K562 (cell line): ENCODE results near the gene NUP43. TPM values are rescaled to one million over a fixed set of nuclear protein-coding genes. Genes with fewer than 3 reads are reported as not detected.

Source experiments
- ARHGAP35 ChIP-seq: fragments of 450-650 bp; IDR thresholded peaks from 2 replicates; pipeline ENCODE4 v1.6.1; 2018; ENCODE audit not compliant: partially characterized antibody
- ETV5 ChIP-seq: sonication (generic); formaldehyde crosslinking; IDR thresholded peaks from 2 replicates; pipeline ENCODE4 v1.4.0; 2020; ENCODE audit warnings: low read depth, mild to moderate bottlenecking, missing genetic modification reagents
- EWSR1 ChIP-seq: fragments of 450-650 bp; IDR thresholded peaks from 2 replicates; pipeline ENCODE4 v1.6.1; 2018; ENCODE audit warnings: borderline replicate concordance, mild to moderate bottlenecking, low read depth, moderate library complexity; ENCODE audit not compliant: partially characterized antibody
- HDAC1 ChIP-seq, 2 experiments: fragments of 450-650 bp; IDR thresholded peaks; 2 replicates each; pipeline ENCODE4 v1.6.1; 2016 to 2017; ENCODE audit warnings: inconsistent platforms in 1 of 2, mild to moderate bottlenecking in 1 of 2, moderate library complexity in 1 of 2
- HDAC8 ChIP-seq: fragments of 450-650 bp; IDR thresholded peaks from 2 replicates; pipeline ENCODE4 v1.6.1; 2016; ENCODE audit warnings: mild to moderate bottlenecking, missing genetic modification characterization, moderate library complexity, missing compliant biosample characterization
- HMG20A ChIP-seq: fragments of 450-650 bp; formaldehyde crosslinking; conservative IDR thresholded peaks from 2 replicates; pipeline ENCODE4 v1.4.0; 2020; ENCODE audit warnings: mild to moderate bottlenecking, mixed read lengths
- HNRNPK ChIP-seq: fragments of 200-400 bp; formaldehyde crosslinking; IDR thresholded peaks from one replicate; pipeline ENCODE4 v1.6.1; 2018; ENCODE audit warnings: mild to moderate bottlenecking, low read depth, low read length; ENCODE audit not compliant: poor library complexity, severe bottlenecking
- KLF16 ChIP-seq: IDR thresholded peaks from 2 replicates; pipeline ENCODE4 v1.6.1; 2016; ENCODE audit warnings: antibody characterized with exemption
- MECOM ChIP-seq: fragments of 250-450 bp; sonication (Bioruptor Pico); IDR thresholded peaks from 2 replicates; pipeline ENCODE4 v1.8.0; 2022; ENCODE audit warnings: inconsistent platforms
- RAD21 ChIP-seq, 2 experiments: fragments of 250-450 bp in 1 of 2; fragments of 450-650 bp in 1 of 2; sonication (Bioruptor Pico) in 1 of 2; formaldehyde crosslinking in 1 of 2; IDR thresholded peaks in 1 of 2; conservative IDR thresholded peaks in 1 of 2; 2 replicates each; pipeline versions ENCODE4 v1.4.0 to v1.8.0; 2020 to 2022; ENCODE audit warnings: mild to moderate bottlenecking in 2 of 2, moderate library complexity in 1 of 2
- RBM17 ChIP-seq: fragments of 200-400 bp; formaldehyde crosslinking; IDR thresholded peaks from 2 replicates; pipeline ENCODE4 v1.6.1; 2017; ENCODE audit warnings: low read depth, mild to moderate bottlenecking, low read length, borderline replicate concordance
- RUNX1 ChIP-seq: sonication (generic); IDR thresholded peaks from 2 replicates; pipeline ENCODE4 v1.6.1; 2016; ENCODE audit warnings: antibody characterized with exemption, low read depth
- SNIP1 ChIP-seq: fragments of 450-650 bp; IDR thresholded peaks from 2 replicates; pipeline ENCODE4 v1.7.1; 2017; ENCODE audit warnings: low read depth, mild to moderate bottlenecking
- TCF7 ChIP-seq: sonication (generic); IDR thresholded peaks from 2 replicates; pipeline ENCODE4 v1.6.1; 2016; ENCODE audit warnings: antibody characterized with exemption, borderline replicate concordance
- ZNF232 ChIP-seq: sonication (generic); formaldehyde crosslinking; IDR thresholded peaks from 2 replicates; pipeline ENCODE4 v1.8.0; 2022; ENCODE audit warnings: mild to moderate bottlenecking, missing genetic modification reagents
- ZNF354B ChIP-seq: fragments of 250-450 bp; sonication (Bioruptor Pico); IDR thresholded peaks from 2 replicates; pipeline ENCODE4 v1.4.0; 2020
- polyA plus RNA-seq, 8 experiments: library from polyadenylated mRNA; depleted of rRNA in 4 of 8; stranded (reverse) in 5 of 8; unstranded in 3 of 8; fragments of >200 nt; fragmentation: Nextera tagmentation in 2 of 8; fragmentation: Illumina TruSeq in 1 of 8; extraction: Ambion mirVana in 2 of 8; extraction: Trizol in 1 of 8; gene quantifications; 2 replicates each; pipeline versions ENCODE4 v1.2.1 to v1.2.3, GENCODE V29; 2011 to 2014; ENCODE audit warnings: inconsistent platforms in 1 of 8, missing spikeins in 1 of 8
- total RNA-seq, 7 experiments: library from RNA; depleted of rRNA in 6 of 7; stranded (reverse); fragments of >200 nt in 6 of 7; fragmentation: Illumina TruSeq in 2 of 7; extraction: Trizol in 2 of 7; gene quantifications; 2 replicates each; pipeline versions ENCODE4 v1.2.1 to v1.2.3, GENCODE V29; 2011 to 2021; ENCODE audit warnings: low replicate concordance in 1 of 7
- TF ChIP-seq, protein P1 (sequence below): fragments of 200-800 bp; sonication (Bioruptor generic); IDR thresholded peaks from 2 replicates; pipeline ENCODE4 v1.6.1; 2016; ENCODE audit warnings: missing genetic modification characterization, missing compliant biosample characterization
- TF ChIP-seq, protein P2 (sequence below): sonication (generic); formaldehyde crosslinking; IDR thresholded peaks from 2 replicates; pipeline ENCODE4 v1.8.1; 2023; ENCODE audit warnings: missing genetic modification reagents, mild to moderate bottlenecking, borderline replicate concordance
- TF ChIP-seq, protein P3 (sequence below): IDR thresholded peaks from 2 replicates; pipeline ENCODE4 v1.6.1; 2011; ENCODE audit not compliant: insufficient read length; ENCODE audit errors: extremely low read depth

Gene NUP43
- total and polyA plus RNA-seq, 9 of the 15 experiments (the other 6 are each of a cell fraction or from before 2014, with no cell fraction given), result 28.9 to 136 (median 67.4) TPM

DNA sequence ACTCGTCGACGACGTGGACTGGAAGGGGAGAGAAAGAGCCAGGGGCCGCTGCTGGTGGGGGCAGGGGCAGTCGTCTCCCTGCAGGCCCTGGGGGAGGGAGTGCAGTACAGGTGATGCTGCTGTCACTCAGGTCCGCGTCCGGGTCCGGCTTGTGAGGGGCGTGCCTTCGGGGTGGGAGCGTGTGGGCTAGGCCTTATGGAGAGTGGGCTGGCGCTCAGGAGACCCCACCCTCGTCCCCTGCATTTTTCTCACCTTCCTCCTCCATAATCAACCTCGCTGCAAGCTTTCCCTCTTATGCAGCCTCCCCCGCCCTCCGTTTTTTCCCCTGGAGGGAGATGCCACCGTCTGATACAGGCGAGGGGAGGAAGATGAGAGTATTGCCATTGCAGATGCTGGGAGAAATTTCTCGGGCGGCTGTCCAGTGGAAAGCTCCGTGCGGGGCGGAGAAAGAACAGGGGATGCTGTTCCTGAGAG is 3.8 kb upstream of the NUP43 start (continued):
- TF ChIP-seq EWSR1 (no peak), HMG20A (no peak), HDAC1 (IDR thresholded peaks at IDR 0.05) (peak in 1 of 2 experiments; percentile 86; a peak in 2 of 4 replicates), MECOM (CRISPR knock-in tag) (peak; percentile 59; the same call in 1 of the 2 replicates), RBM17 (no peak), SNIP1 (no peak), ZNF232 (CRISPR knock-in tag) (no peak), HNRNPK (no peak), TCF7 (no peak), RAD21 (CRISPR knock-in tag; conservative IDR thresholded peaks at IDR 0.05 in 1 of 2, IDR thresholded peaks at IDR 0.05 in 1 of 2) (no peak), KLF16 (no peak), ZNF354B (CRISPR knock-in tag) (no peak), HDAC8 (tag) (no peak), ARHGAP35 (no peak), ETV5 (CRISPR knock-in tag) (no peak), RUNX1 (no peak; the same call in 1 of the 2 replicates)
- TF ChIP-seq, protein P1, sequence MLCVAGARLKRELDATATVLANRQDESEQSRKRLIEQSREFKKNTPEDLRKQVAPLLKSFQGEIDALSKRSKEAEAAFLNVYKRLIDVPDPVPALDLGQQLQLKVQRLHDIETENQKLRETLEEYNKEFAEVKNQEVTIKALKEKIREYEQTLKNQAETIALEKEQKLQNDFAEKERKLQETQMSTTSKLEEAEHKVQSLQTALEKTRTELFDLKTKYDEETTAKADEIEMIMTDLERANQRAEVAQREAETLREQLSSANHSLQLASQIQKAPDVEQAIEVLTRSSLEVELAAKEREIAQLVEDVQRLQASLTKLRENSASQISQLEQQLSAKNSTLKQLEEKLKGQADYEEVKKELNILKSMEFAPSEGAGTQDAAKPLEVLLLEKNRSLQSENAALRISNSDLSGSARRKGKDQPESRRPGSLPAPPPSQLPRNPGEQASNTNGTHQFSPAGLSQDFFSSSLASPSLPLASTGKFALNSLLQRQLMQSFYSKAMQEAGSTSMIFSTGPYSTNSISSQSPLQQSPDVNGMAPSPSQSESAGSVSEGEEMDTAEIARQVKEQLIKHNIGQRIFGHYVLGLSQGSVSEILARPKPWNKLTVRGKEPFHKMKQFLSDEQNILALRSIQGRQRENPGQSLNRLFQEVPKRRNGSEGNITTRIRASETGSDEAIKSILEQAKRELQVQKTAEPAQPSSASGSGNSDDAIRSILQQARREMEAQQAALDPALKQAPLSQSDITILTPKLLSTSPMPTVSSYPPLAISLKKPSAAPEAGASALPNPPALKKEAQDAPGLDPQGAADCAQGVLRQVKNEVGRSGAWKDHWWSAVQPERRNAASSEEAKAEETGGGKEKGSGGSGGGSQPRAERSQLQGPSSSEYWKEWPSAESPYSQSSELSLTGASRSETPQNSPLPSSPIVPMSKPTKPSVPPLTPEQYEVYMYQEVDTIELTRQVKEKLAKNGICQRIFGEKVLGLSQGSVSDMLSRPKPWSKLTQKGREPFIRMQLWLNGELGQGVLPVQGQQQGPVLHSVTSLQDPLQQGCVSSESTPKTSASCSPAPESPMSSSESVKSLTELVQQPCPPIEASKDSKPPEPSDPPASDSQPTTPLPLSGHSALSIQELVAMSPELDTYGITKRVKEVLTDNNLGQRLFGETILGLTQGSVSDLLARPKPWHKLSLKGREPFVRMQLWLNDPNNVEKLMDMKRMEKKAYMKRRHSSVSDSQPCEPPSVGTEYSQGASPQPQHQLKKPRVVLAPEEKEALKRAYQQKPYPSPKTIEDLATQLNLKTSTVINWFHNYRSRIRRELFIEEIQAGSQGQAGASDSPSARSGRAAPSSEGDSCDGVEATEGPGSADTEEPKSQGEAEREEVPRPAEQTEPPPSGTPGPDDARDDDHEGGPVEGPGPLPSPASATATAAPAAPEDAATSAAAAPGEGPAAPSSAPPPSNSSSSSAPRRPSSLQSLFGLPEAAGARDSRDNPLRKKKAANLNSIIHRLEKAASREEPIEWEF (CRISPR knock-in tag), result no peak
- TF ChIP-seq, protein P2, sequence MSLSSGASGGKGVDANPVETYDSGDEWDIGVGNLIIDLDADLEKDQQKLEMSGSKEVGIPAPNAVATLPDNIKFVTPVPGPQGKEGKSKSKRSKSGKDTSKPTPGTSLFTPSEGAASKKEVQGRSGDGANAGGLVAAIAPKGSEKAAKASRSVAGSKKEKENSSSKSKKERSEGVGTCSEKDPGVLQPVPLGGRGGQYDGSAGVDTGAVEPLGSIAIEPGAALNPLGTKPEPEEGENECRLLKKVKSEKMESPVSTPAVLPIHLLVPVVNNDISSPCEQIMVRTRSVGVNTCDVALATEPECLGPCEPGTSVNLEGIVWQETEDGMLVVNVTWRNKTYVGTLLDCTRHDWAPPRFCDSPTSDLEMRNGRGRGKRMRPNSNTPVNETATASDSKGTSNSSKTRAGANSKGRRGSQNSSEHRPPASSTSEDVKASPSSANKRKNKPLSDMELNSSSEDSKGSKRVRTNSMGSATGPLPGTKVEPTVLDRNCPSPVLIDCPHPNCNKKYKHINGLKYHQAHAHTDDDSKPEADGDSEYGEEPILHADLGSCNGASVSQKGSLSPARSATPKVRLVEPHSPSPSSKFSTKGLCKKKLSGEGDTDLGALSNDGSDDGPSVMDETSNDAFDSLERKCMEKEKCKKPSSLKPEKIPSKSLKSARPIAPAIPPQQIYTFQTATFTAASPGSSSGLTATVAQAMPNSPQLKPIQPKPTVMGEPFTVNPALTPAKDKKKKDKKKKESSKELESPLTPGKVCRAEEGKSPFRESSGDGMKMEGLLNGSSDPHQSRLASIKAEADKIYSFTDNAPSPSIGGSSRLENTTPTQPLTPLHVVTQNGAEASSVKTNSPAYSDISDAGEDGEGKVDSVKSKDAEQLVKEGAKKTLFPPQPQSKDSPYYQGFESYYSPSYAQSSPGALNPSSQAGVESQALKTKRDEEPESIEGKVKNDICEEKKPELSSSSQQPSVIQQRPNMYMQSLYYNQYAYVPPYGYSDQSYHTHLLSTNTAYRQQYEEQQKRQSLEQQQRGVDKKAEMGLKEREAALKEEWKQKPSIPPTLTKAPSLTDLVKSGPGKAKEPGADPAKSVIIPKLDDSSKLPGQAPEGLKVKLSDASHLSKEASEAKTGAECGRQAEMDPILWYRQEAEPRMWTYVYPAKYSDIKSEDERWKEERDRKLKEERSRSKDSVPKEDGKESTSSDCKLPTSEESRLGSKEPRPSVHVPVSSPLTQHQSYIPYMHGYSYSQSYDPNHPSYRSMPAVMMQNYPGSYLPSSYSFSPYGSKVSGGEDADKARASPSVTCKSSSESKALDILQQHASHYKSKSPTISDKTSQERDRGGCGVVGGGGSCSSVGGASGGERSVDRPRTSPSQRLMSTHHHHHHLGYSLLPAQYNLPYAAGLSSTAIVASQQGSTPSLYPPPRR (CRISPR knock-in tag), result no peak
- TF ChIP-seq, protein P3, sequence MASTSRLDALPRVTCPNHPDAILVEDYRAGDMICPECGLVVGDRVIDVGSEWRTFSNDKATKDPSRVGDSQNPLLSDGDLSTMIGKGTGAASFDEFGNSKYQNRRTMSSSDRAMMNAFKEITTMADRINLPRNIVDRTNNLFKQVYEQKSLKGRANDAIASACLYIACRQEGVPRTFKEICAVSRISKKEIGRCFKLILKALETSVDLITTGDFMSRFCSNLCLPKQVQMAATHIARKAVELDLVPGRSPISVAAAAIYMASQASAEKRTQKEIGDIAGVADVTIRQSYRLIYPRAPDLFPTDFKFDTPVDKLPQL, result no peak
